GM12892 (cell line): Measurements from ENCODE around the gene SLC9A9.

Source experiments
- POLR2A ChIP-seq: IDR thresholded peaks from 2 replicates; pipeline ENCODE4 v1.6.1; 2011; ENCODE audit warnings: low read depth, low read length, control low read depth
- POLR2AphosphoS5 ChIP-seq: IDR thresholded peaks from 2 replicates; pipeline ENCODE4 v1.6.1; 2011; ENCODE audit warnings: low read depth, low read length, control low read depth
- TAF1 ChIP-seq: IDR thresholded peaks from 2 replicates; pipeline ENCODE4 v1.6.1; 2011; ENCODE audit warnings: low read depth, mild to moderate bottlenecking, control low read depth, low read length, borderline replicate concordance

DNA sequence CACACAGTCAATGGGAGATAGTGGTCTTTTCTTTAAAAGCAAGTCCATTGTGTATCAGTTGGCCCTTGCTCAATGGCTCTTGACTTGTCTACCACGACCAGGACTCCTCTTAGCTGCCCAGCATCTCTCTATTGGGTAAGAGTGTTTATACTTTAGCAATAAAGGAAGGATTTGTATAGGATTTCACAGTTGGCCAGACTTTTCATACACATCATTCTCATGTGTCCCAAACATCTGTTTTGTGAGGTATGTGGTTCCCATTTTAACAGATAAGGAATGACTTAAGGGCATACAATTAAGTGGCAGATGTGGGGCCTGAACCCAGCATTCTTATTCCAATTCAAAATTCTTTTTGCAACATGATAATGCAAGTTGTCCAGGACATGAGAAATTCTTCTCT, 537.2 kb downstream of the SLC9A9 start:
- no peak for TF ChIP-seq POLR2A
- TF ChIP-seq POLR2AphosphoS5: no peak
- no peak for TF ChIP-seq TAF1
